COLO829 (cell line): ENCODE results near the gene PPP6R1.

ENCODE experiments used
- DNase-seq: peaks from one replicate; pipeline ENCODE4 v3.0.0; 2012; ENCODE audit warnings: low spot score

The PPP6R1 gene

DNA sequence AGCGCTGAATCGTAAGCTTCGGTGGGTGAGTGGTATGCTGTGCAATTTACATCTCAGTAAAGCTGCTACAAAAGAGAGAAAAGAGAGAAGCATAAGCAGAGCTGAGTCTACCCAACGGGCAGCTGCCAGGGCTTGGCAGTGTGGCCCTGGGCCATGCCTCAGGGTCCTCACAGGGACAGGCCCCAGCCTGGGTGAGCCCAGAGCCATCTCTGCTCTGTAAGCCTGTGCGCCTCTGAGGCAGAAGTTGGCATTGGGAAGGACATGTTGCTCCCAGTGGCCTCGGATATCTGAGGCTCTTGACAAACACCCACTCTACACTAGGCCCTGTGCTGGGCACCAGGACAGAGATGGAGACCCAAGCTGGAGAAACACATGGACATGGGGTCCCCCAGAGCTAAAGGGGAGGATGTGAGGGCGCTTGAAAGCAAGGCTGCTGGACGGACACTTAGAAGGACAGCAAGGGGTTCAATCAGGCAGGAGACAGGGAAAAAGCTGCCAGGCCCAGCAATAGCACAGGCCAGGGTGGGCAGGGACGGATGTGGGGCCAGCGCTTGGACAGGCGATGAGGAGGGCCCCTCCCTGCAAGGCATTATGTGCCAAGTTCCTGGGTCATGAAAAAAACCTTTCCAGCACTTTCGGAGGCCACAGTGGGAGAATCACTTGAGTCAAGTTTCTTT is 14.7 kb downstream of the PPP6R1 start:
- DNase-seq: no peak

DNA sequence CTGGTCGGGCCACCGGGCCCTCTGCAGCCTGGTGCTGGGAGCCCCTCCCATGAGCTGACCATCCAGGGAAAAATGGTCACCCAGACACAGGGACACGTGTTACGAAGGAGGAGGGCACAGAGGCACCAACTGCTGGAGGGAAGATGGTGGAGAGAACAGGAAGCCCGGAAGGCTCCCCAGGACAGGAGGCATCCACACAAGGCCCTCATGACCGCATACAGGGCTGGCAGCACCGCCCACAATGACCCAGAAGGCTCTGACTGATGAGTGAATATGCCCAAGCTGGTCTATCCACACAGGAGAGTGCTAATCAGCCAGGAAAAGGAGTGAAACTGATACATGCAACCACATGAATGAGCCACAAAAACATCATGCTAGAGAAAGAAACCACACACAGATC is 16.3 kb downstream of the PPP6R1 start:
- no peak for DNase-seq

DNA sequence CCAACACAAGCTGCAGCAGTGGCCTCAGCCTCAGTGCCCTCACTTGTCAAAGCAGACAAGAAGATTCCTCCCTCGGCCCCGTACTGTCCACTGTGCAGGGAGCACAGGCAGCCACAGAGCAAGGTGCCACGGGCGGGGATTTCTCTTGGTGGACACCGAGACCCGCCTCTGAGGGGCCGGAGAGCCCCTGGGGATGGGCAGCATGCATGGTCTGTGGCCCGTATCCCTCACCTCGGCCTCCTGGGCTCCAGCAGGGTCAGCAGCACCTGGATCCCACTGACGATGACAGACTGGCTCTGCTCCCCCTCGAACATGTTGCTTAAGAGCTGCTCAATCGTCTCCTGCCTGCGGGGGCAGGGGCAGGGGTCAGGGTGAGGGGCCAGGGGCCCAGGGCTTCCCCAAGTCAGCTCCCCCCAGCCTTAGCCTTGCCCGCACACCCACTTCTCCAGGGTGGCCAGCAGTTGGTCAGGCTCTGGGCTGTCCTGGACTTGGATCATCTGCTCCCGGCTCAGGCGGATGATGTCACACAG is 16.8 kb downstream of the PPP6R1 start:
- no peak for DNase-seq

DNA sequence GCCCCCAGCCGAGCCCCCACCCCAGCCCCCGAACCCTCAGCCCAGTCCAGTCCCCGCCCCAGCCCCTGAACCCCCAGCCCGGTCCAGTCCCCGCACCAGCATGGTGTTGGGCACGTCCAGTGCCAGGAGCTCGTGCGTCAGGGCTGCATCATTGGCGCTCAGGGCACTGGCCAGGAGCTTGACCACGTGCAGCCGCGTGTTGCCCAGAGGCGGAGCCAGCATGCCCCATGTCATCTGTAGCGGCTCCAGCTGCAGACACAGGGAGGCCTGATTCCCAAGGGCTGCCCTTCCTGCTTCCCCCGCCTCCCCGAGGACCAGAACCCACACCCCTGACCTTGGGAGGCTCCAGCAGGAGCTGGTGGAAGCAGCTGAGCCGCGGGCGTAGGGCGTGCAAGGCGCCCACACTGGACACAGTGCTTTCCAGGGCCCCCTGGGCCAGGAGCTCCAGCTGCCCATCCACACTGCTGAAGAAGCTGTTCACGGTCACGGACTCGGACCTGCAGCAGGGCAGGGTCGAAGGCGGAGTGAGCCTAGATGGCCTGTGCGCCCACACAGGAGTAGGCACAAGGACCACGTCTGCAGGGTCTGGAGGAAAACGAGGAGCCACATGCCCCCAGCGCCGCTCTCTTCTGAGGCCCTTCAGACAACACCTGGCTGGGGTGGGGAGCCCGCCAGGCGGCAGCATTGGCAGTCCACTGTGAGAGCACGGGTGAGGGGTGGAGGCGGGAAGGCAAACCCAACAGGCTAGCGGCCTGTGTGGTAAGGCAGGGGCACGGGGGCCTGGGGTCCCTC is 17.5 kb downstream of the PPP6R1 start:
- DNase-seq: no peak

DNA sequence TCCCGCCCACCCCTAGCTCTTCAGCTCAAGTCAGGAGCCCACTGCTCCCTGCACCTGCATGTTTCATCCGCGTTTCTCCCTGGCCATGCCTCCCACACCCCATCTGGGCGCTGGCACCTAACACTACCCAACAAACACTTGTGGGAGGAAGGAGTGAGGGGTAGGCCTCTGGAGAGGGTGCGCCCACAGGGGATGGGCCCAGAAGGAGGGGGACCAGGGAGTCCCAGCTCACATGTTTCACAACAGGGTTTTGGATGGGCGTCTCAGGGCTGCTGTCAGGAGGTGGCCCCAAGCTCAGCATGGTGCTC is 18.1 kb downstream of the PPP6R1 start:
- no peak for DNase-seq

DNA sequence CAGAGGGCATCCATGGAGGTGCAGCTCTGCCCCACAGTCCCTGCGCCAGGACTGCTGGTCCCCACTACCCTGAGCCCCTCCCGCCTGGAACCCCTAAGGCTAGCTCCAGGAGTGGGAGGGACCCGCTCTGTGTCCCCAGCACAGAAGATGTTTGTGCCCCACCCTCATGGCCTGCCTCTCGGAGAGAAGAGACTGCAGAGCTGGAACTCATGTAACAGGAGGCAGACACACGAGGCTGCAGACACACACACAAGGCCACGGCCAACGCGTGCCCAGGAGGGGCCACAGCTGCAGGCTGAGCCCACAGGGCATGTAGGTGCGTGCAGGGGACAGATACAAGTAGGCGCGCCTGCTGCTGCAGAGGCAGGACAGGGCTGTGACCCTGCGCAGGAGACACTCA is 19.8 kb downstream of the PPP6R1 start:
- no peak for DNase-seq

DNA sequence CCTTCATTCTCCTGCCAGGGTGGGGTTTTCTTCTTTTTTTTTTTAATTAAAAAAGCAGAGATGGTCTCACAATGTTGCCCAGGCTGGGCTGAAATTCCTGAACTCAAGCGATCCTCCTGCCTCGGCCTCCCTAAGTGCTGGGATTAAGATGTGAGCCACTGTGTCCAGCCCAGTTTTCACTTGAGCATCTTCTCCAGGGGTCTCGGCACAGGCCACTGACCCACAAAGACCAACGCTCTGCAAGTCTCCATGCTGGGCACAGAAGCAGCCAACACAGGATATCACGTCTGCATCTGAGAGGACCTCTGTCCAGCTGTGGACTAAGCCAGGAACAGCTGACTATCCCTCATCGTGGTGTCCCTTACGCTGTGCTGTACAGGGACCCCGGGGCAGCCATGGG is 20.8 kb downstream of the PPP6R1 start:
- DNase-seq: no peak

DNA sequence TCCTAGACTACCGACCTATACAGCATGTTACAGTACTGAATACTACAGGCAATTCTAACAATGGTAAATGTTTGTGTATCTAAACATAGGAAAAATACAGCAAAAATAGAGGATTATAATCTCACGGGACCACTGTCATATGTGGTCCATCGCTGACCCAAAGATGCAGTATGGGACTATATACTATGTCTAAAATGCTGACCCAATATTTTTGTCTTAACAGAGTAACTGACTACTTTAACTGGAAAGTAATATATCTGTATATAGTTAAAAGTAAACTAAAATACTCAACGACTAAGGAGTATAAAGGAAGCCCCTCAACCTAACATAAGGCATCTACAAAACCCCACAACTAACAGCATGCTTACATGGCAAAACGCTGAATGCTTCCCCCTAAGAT is 25.8 kb downstream of the PPP6R1 start:
- no peak for DNase-seq

DNA sequence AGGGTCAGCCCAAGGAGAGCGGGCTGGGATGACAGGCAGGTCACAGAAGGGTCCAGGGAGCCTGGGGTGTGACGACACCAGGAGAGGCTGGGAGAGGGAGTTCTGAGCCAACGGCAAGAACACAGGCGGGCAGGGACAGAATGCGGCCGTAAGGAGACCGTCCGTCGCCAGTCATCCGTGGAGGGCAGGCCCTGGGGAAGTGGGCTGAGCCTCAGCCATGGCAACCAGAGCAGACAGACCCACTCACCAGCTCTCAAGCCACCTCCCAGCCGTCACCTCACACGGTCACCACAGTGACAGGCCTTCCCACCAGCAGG is 26.6 kb downstream of the PPP6R1 start:
- no peak for DNase-seq

DNA sequence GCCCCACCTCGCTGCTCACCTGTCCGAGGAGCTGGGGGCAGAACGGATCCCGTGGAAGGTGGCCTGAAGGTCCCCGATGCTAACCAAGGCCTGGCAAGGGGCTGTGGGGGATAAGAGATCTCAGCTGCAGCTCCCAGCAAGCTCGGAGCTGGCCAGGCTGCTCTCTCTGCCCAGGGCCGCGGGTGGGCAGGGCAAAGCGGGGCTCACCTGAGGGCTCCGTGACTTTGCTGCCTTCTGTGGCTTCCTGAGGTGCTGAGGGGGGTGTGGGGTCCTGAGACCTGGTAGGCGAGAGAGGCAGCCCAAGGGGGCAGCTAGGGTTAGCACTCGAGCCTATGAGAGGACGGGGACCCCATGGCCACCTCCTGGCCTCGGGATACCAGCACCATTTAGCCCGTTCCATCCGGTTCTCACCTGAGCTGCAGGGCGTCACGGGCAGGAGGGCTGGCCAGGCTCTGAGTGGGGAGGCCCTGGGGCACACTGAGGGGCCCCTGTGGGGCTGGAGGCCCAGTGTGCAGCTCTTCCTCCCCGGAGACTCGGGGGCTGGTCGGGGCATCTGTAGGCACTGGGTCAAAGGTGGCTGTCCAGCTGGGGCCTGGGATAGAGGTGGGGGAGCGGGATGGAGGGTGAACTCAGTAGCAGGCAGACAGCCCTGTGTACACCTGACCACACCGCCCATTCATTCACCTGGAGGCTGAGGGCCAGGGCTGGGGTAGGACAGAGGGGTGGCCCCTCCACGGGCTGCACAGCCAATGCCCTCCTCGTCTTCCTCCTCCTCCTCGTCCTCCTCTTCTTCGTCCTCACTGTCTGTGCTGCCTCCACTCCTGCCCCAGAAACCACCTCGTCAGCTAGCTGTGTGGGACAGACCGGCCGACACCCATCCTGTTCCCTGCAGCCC is 27.2 kb downstream of the PPP6R1 start:
- no peak for DNase-seq

DNA sequence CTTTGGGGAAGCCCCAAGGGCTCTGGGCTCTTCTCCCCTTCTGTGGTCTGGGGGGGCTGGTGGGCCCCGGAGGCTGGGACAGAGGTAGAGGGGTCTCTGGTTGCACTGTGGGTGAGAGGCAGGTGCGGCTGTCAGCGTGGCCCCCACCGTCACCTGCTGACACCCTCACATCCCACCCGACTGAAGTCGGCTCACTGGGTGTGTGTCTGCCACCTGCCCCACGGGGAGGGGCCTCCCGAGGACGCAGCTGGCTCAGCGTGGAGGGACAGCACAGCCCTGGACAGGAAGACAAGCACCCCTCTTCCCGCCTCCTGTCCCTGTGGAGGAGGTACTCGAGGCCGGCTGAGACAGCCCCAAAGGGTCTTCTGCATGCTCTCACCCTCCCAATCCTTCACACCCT is 28.0 kb downstream of the PPP6R1 start:
- DNase-seq: no peak

DNA sequence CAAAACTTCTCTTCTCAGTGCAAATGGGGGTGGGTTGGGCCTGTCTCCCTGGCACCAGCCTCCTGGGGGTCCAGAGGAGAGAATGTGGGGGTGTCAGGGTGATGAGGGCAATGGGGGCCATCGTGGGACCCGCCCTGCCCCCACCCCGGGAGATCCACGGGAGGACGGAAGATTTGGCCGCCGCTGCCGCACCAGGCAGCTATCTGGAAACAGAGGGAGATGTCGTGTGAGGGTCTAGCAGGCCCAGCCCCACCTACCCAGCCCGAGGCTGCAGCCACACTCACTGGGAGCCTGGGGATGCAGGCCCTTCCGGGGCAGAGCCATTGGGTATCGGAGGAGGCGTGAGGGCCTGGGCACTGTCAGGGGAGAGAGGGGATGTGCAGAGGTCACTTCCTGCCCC is 28.5 kb downstream of the PPP6R1 start:
- no peak for DNase-seq

DNA sequence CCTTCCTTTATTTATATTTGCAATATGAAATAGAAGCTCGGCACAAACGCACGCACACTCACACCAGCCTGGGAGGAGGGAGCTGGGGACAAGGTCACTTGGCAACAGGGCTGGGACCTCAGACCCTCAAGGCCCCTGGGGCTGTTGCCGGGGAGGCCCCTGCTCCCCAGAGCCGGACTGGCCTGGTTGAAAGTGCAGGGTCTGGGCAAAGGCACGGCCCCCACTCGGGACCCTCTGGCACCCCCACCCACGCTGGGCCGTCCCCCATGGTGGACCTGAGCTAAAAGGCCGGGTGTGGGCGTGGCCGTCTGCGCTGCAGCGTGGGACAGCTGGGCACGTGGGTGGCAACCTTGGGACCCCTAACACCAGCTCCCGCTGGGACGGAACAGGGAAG is 29.0 kb downstream of the PPP6R1 start:
- DNase-seq: no peak

DNA sequence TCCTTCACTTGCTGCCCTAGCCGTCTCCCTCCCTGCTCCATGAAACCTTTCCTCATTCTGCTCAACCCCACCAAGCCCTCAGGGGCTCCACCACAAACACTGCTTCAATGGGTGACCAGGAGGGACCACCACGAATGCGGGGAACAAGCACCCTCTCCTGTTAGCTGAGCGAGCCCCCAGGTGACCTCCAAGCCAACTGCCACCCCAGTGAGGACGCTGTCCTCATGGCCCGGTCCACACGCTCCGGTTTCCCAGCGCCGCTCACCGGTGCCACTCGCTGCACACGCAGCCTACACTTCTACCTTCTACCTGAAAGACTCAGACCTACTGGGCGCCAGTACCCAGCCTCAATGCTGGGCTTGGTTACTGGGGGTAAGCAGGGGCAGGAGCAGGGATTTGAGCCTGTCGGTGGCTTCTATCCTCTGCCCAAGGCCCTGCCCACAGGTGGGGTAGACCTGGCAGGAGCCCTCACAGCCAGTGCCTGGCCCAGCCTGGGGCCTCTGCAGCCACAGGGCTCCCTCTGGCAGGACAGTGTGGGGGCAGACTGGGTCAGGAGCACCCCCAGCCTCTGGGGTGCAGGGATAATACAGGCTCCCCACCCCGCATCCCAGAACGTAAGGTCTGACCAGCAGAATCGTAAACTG is 29.6 kb downstream of the PPP6R1 start:
- no peak for DNase-seq

DNA sequence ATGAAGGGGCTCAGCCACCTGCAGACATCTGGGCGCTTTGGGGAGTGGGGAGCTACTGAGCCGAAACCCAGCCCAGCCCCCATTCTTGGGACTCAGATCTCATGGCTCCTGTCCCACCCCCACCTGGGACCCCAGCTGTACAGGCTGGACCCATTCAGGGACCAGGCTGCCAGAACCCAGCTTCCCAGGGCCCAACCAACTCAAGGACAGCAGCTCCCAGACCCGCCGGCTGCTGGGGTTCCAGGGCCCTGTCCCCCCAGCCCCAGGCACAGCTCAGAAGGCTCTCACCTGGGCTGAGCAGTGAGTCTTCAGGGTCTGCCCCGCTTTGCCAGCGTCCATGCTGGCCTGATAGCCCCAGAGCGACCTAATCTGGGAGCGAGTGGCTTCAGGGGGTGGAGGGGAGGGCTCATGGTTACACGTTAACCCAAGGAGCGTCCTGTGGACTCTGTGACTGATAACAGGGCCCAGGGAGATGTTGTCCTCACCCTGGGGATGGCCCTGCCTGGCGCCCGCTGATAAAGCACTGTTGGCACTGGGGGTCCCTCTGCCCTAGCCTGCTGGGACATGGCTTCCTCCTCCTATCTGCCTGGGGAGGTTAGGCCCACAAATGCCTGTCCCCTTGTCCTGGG is 30.3 kb downstream of the PPP6R1 start, which contains the start of gene TMEM86B:
Gene TMEM86B (minus strand): TSS at position 361 of the 629 bp plus-strand sequence. CDS start 22 bp downstream, at position 339.
- no peak for DNase-seq

DNA sequence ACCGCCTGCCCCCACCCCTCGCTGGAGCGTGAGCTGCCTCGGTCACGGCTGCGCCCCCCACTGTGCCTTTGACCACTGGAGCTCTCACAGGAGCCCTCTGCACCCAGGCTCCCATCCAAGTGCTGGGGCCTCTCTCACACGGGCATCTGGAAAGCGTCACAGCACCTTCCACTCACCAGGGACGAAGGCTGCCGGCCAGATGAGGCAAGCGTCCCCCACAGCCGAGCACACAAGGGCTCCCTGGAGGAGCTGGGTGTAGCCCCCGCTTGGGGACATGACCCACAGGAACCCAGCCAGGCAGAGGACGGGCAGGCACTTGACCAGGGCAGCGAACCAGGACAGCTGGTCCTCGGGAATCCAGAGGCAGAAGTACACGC is 30.8 kb downstream of the PPP6R1 start:
- DNase-seq: no peak

DNA sequence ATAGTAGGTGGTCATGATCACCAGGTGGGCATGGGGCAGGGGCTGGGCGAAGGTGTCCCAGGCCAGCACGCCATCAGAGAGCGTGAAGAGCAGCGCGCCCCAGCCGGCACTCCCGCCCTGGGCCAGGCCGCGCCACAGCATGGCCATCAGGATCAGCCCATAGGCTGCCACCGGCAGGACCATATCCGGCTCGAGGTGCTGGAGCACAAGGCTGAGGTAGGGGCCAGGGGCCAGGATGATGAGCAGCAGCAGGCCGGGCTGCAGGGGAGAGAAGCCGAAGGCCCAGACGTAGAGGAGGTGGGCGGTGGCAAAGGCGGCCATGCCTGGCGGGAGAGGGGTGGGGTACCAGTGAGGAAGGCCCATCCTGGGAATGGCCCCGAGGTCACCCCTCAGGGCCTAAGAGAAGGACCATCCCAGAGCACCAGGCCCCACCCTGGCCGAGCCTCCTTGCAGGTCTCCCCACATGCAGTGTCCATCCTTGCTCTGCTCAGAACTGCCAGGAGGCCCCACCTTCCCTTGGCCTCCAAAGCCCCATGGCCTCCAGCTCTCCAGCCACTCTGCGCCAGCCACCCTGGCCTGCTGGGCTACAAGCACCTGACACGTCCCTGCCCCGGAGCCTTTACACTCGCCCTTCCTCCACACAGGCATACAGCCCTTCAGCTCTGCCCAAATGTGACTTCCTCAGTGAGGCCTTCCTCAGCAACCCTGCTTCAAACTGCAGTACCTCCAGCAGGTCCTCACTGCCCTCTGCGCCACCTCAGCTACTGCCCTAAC is 31.4 kb downstream of the PPP6R1 start:
- DNase-seq: no peak

DNA sequence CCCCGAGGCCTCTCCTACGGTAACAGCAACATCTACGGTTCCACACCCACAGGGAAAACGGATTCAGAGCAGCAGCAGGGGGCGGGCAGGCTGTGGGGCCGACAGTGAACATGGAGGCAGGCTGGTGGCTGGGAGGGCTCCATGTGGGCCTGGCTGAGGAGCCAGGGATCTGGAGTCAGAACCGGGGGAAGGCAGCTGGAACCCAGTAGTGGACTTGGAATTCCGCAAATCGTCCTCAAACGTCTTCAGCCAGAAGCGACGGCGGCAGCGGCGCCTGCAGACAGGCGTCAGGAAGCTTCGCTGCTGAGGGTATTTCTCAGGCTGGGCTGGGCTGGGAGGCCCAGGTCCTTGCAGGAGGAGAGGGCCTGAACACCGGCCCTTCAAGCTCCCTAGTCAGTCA is 32.0 kb downstream of the PPP6R1 start:
- no peak for DNase-seq

DNA sequence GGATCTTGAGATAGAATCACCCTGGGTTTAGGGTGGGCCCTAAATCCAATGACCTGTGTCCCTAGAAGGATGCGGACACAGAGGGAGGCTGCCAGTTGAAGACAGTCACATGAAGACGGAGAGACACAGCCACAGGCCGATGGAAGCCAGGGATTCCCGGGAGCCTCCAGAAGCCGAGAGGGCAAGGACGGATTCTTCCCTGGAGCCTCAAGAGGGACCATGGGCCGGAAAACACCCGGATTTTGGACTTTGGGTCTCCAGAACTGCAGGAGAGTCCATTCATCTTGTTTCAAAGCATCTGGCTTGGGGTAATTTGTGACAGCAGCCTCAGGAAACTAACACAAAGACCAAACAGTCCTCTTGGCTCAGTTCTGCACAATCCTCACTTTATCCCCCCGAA is 32.5 kb downstream of the PPP6R1 start:
- no peak for DNase-seq

DNA sequence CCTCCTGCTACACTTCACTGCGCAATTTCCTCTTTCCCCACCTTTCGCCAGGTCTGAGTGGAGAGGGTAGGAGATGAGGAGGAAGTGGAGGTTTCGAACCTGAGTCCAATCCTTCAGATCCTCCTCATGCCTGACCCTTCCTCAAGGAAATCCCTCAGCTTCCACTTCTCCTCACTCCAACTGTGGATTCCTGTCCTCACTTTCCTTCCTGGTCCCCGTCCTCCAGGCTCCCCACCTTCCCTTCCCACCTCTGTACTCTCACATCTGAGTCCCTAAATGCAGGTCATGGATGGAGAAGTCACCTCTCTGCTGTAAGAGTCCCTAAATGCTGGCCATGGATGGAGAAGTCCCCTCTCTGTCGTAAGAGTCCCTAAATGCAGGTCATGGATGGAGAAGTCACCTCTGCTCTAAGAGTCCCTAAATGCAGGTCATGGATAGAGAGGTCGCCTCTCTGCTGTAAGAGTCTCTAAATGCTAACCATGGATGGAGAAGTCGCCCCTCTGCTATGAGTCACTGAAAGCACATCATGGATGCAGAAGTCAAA is 33.3 kb downstream of the PPP6R1 start:
- DNase-seq: no peak
